Measurements from ENCODE around the gene SPI1. TPM values are rescaled to one million over a fixed set of nuclear protein-coding genes. Genes with fewer than 3 reads are reported as not detected.

Gene SPI1
- total and polyA plus RNA-seq, 2 donors (not counting 1 experiment from before 2014, with no cell fraction given) = 98.3 to 119 TPM

- no peaks in the 10 kb centered on the region for H3K27me3 ChIP-seq (replicated peaks in 1 of 4; ENCODE audit: control extremely low read depth in 1 of 4, control insufficient read depth in 3 of 4, insufficient read depth in 4 of 4, low read length in 3 of 4)
- H2AFZ ChIP-seq (ENCODE audit: insufficient read depth, low read depth, low read length, poor library complexity, severe bottlenecking) = no peak overlapping the region
- H3K9ac ChIP-seq (ENCODE audit: low read length) = no peak overlapping the region
- Mint-ChIP-seq H3K27ac (no peak overlapping the region), H3K4me1 (peaks cover 14% of the 10 kb centered on the region), H3K9me3 (ENCODE audit: insufficient read depth) (no peaks in the 10 kb centered on the region), H3K4me3 (no peak overlapping the region), H3K27me3 (no peaks in the 10 kb centered on the region)
- no peak overlapping the region for H3K27ac ChIP-seq (ENCODE audit: low read length in 2 of 2)
- ATAC-seq (ENCODE audit: low read depth) = no peak
- 94% methylated on average over 12 of the region's 12 CpGs for WGBS (ENCODE audit: insufficient coverage)
- H4K20me1 ChIP-seq (ENCODE audit: control insufficient read depth, insufficient read depth, low read length, poor library complexity, severe bottlenecking) = no peaks in the 10 kb centered on the region
- no peaks in the 10 kb centered on the region for H3K9me3 ChIP-seq (ENCODE audit: control extremely low read depth in 1 of 3, control insufficient read depth in 2 of 3, insufficient read depth in 1 of 3, low read length in 2 of 3)
- intact Hi-C loops (cut with micrococcal nuclease) = loop anchor here (10.0 kb wide), 1 partner anchor 50 kb away; the partner anchor contains the start of gene SPI1
- H3K4me2 ChIP-seq (replicated peaks; ENCODE audit: low read depth, low read length, poor library complexity, severe bottlenecking) = no peak overlapping the region
- ChIA-PET CTCF (interaction anchor here (1.1 kb wide), 1 partner anchor 88 kb away, joined by 3 read pairs; no protein-coding TSS in a partner anchor), POLR2A (no interaction called here)
- H3K4me1 ChIP-seq (ENCODE audit: control insufficient read depth in 2 of 2, insufficient read depth in 2 of 2, low read length in 2 of 2) = peaks cover 0 to 16% of the 10 kb centered on the region in 2 donors
- no peak for DNase-seq
- TF ChIP-seq CTCF (IDR thresholded peaks at IDR 0.05) = no peak
- no peak for TF ChIP-seq EZH2 (IDR thresholded peaks at IDR 0.05; ENCODE audit: borderline replicate concordance, insufficient read depth, low read depth, low read length, poor library complexity, severe bottlenecking)
- no peaks in the 10 kb centered on the region for H3K79me2 ChIP-seq (ENCODE audit: control insufficient read depth, insufficient read depth, low read length)
- H3K4me3 ChIP-seq (ENCODE audit: control extremely low read depth in 1 of 5, extremely low read depth in 1 of 5, insufficient read depth in 1 of 5, low read depth in 2 of 5, low read length in 4 of 5) = no peak overlapping the region
- peaks cover 5 to 62% of the 10 kb centered on the region in 2 experiments for H3K36me3 ChIP-seq (replicated peaks in 1 of 2; ENCODE audit: control extremely low read depth in 1 of 2, control insufficient read depth in 1 of 2, extremely low read depth in 1 of 2, insufficient read depth in 2 of 2, low read length in 1 of 2)
These were observed 53.8 kb downstream of the SPI1 start for GRCh38 chr11:47324520-47324919.

- H3K36me3 ChIP-seq (replicated peaks in 1 of 2; ENCODE audit: control extremely low read depth in 1 of 2, control insufficient read depth in 1 of 2, extremely low read depth in 1 of 2, insufficient read depth in 2 of 2, low read length in 1 of 2) = peaks cover 4 to 59% of the 10 kb centered on the region in 2 experiments
- peaks cover 12% of the 10 kb centered on the region for H3K4me1 Mint-ChIP-seq
- WGBS (ENCODE audit: insufficient coverage) = 50% methylated on average over 1 of the region's 2 CpGs
- H3K4me1 ChIP-seq (ENCODE audit: control insufficient read depth in 2 of 2, insufficient read depth in 2 of 2, low read length in 2 of 2) = peaks cover 5 to 14% of the 10 kb centered on the region in 2 donors
- TF ChIP-seq EZH2 (IDR thresholded peaks at IDR 0.05; ENCODE audit: borderline replicate concordance, insufficient read depth, low read depth, low read length, poor library complexity, severe bottlenecking) (no peak), CTCF (IDR thresholded peaks at IDR 0.05) (no peak)
- ChIA-PET POLR2A (no interaction called here), CTCF (no interaction called here)
- no peak overlapping the region for H3K4me2 ChIP-seq (replicated peaks; ENCODE audit: low read depth, low read length, poor library complexity, severe bottlenecking)
- no peak overlapping the region for H3K9ac ChIP-seq (ENCODE audit: low read length)
- H4K20me1 ChIP-seq (ENCODE audit: control insufficient read depth, insufficient read depth, low read length, poor library complexity, severe bottlenecking) = no peaks in the 10 kb centered on the region
- no peaks in the 10 kb centered on the region for H3K9me3 Mint-ChIP-seq (ENCODE audit: insufficient read depth)
- no peak overlapping the region for H3K4me3 ChIP-seq (ENCODE audit: control extremely low read depth in 1 of 5, extremely low read depth in 1 of 5, insufficient read depth in 1 of 5, low read depth in 2 of 5, low read length in 4 of 5)
- ATAC-seq (ENCODE audit: low read depth) (no peak), DNase-seq (no peak)
- no peak overlapping the region for H3K4me3 Mint-ChIP-seq
- no peaks in the 10 kb centered on the region for H3K9me3 ChIP-seq (ENCODE audit: control extremely low read depth in 1 of 3, control insufficient read depth in 2 of 3, insufficient read depth in 1 of 3, low read length in 2 of 3)
- peak overlapping the region; percentile 26 for H3K27ac Mint-ChIP-seq
- H3K27me3 ChIP-seq (replicated peaks in 1 of 4; ENCODE audit: control extremely low read depth in 1 of 4, control insufficient read depth in 3 of 4, insufficient read depth in 4 of 4, low read length in 3 of 4) = no peaks in the 10 kb centered on the region
- H3K27ac ChIP-seq (ENCODE audit: low read length in 2 of 2) = peak overlapping the region in 1 of 2 donors; percentile 27
- H2AFZ ChIP-seq (ENCODE audit: insufficient read depth, low read depth, low read length, poor library complexity, severe bottlenecking) = no peak overlapping the region
- intact Hi-C loops (cut with micrococcal nuclease) = no loop called here
- H3K27me3 Mint-ChIP-seq = no peaks in the 10 kb centered on the region
- H3K79me2 ChIP-seq (ENCODE audit: control insufficient read depth, insufficient read depth, low read length) = peaks cover 5% of the 10 kb centered on the region
These were observed 60.2 kb downstream of the SPI1 start for GRCh38 chr11:47318166-47318565.

Data from B cell (primary cell).